GM12801 (cell line): Measurements from ENCODE around the gene COQ2.

Source experiments
- CTCF ChIP-seq: IDR thresholded peaks from one replicate; pipeline ENCODE4 v1.5.1; 2011; ENCODE audit warnings: control low read depth; ENCODE audit not compliant: insufficient read length; ENCODE audit errors: extremely low read depth

Gene COQ2

DNA sequence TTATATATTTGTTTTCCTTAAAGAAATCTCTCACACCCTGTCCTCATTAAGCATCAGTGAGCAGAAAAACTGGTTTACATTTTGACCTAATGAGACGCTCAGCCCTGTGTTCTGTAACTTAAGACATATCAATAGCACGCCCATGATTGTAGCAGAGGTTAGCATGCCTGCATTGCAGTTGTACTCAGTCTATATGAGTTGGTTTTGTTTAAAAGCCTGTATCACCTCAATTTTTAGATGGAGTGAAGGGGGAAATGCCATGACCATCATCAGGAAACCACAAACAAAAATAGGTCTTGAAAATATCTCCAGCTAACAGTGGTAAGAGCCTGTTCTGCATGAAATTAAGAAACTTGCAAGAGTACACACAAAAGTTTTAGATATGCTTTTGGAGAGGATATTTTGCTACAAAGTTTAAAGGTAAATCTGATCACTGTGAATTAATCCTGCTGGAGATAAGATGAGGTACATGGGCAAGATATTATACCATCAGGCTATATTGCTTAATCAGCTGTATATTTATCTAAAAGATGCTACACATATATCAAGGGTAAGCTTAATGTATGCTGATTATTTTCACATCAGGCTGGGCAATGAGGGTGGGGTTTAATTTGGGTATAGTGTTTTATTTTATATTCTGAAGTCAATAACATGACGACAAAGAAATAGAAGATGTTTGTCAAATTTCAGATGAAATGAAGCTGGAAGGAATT is 13.1 kb upstream of the COQ2 start:
- TF ChIP-seq CTCF, result no peak

DNA sequence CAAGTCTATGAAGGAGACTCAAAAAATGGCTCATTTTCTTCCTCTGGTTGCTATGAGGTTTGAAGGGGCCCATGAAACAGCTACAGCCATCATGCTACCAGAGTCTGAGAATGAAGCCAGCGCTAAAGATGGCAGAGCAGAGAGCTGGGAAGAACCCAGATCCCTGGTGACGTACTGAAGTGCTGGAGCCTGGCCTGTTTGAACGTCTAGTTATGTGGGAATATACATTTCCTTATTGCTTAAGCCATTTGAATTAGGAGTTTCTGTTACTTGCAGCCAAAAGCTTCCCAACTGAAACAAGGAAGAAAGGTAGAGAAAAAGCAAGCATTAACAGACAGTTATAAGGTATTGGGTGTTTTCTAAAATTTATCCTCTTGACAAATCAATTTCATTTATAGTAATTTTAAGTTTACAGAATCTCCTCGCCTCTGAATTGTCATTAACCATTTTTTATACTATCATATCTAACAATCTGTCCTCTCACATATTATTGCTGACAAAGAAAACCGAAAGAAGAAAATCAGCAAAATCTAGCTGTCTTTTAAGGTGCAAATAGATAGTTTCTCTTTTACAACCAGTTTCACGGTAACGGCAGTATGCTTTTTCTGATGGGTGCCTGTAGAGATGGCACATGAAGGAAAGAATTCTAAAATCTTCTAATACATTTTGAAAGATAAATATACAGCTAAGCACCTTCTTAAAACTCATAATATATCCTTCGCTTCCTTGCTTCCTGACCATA is 8.9 kb upstream of the COQ2 start:
- TF ChIP-seq CTCF, result no peak

- TF ChIP-seq CTCF, result no peak
These were observed 433 bp upstream of the COQ2 start for GRCh38 chr4:83285055-83285407.

DNA sequence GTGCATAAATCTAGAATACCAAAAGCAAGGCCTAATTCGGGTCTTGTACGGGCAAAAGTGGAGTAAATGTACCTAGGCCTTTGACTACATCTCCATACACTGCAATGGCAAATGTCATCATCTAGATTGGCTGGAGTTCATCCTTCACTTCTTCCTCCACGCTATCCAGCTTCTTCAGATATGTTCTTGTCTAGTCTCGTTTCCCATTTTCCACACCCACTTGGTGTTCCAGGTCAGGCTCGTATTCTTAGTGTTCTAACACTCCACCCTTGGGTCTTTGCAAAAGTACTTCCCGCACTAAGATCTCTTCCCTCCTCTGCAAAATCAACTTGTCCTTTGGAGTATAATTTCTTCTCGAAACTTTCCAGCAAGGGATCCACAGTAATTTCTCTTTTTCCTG is 1.4 kb downstream of the COQ2 start:
- no peak for TF ChIP-seq CTCF

- TF ChIP-seq CTCF, result no peak
These were observed 2.5 kb downstream of the COQ2 start for GRCh38 chr4:83282049-83282535.

GRCh38 chr4:83281307-83281706 is 3.3 kb downstream of the COQ2 start:
- TF ChIP-seq CTCF, result no peak

- TF ChIP-seq CTCF, result no peak
These were observed 8.1 kb downstream of the COQ2 start for GRCh38 chr4:83276299-83277040.
